ENCODE data around the gene SHE.

The SHE gene

GRCh38 chr1:154445040-154445472 is 57.2 kb downstream of the SHE start:
- DNase-seq (ENCODE audit: low read depth), result no peak

DNA sequence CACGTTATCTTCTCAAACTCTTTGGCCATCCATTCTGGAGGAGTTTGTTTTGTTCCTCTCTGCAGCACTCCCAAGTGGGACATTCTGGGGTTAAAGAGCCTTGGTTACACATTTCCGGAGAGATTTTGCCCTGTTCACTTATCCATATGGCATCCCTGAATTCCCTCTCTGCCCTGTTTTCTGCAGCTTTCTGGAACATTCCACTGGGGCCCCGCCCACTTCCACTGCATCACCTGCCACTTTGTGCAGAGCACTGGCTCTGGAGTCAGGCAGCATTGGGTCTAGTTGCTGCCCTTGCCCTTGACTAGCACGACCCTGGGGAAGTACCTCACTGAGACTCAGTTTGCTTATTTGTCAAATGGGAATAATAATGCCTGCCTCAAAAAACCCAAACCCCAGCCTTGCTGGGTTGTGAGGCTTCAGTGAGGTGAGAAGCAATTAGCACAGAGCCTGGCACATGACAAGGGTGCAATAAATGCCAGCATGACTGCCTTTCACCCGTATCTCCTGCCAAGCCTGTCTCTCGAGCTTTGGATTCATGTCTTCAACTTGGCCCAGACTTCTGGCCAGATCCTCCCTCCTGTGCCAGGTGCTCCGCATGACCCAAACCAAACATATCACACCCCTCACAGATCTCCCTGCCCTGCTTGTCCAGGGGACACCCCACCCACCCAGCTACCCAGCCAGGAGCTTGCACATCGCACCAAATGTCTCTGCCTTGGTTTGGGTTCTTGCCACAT is 58.8 kb downstream of the SHE start:
- DNase-seq (ENCODE audit: low read depth), result no peak

- no peak for DNase-seq (ENCODE audit: low read depth)
Observed at GRCh38 chr1:154442006-154442740, 60.0 kb downstream of the SHE start.

GRCh38 chr1:154441241-154441888 is 60.8 kb downstream of the SHE start:
- no peak for DNase-seq (ENCODE audit: low read depth)

DNA sequence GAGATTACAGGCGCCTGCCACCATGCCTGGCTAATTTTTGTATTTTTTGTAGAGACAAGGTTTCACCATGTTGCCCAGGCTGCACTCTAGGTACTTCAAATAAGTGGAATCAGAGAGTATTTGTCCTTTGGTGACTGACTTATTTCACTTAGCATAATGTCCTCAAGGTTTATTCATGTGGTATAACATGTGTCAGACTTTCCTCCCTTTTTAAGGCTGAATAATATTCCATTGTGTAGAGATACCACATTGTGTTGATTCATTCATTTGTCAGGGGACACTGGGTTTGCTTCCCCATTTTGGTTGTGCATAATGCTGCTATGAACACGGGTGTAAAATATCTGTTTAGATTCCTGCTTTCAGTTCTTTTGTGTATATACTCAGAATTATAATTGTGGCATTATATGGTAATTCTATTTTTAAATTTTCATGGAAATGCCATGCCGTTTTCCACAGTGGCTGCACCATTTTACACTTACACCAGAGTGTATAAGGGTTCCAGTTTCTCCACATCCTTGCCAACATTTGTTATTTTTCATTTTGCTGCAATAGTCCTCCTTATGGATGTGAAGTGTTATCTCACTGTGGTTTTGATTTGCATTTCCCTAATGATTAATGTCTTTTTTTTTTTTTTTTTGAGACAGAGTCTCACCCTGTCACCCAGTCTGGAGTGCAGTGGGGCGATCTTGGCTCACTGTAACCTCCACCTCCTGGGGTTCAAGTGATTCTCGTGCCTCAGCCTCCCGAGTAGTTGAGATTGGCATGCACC is 62.0 kb downstream of the SHE start:
- no peak for DNase-seq (ENCODE audit: low read depth)

DNA sequence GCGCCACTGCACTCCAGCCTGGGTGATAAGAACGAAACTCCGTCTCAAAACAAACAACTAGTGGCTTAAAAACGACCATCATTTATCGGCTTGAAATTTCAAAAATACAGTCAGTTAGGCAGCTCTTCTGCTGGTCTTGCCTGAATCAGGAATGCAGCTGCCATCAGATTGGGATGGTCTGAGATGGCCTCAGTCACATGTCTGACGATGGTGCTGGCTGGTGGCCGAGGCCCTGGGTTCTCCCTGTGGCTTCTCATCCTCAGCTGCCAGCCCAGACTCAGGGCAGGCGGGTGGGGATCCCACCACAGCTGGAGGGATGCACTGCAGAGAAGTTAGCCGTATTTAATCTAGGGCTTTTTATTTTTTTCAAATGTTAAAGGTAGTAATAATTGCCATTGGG is 65.8 kb downstream of the SHE start:
- DNase-seq (ENCODE audit: low read depth), result no peak

DNA sequence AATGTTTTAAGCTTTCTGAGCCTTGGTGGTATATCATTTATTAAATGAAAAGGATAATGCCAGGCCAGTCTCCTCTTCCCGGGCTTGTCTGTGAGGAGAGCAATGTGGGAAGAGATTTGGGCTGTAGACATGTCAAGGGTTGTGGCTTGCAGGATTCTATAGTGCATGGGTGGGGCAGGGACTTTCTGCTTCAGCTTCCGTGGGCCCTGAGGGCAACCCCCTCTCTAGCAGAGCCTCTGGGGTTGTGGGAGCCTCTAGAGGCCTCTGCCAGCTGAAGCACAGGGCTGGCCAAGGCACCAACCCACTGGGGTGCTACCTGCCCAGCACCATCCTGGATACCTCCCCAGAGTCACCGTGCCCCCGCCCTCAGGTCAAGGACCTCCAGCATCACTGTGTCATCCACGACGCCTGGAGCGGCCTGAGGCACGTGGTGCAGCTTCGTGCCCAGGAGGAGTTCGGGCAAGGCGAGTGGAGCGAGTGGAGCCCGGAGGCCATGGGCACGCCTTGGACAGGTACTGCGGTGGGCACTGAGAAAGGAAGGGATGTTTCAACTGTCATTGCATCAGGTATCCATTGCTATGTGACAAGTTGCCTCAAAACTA is 66.5 kb downstream of the SHE start:
- no peak for DNase-seq (ENCODE audit: low read depth)

DNA sequence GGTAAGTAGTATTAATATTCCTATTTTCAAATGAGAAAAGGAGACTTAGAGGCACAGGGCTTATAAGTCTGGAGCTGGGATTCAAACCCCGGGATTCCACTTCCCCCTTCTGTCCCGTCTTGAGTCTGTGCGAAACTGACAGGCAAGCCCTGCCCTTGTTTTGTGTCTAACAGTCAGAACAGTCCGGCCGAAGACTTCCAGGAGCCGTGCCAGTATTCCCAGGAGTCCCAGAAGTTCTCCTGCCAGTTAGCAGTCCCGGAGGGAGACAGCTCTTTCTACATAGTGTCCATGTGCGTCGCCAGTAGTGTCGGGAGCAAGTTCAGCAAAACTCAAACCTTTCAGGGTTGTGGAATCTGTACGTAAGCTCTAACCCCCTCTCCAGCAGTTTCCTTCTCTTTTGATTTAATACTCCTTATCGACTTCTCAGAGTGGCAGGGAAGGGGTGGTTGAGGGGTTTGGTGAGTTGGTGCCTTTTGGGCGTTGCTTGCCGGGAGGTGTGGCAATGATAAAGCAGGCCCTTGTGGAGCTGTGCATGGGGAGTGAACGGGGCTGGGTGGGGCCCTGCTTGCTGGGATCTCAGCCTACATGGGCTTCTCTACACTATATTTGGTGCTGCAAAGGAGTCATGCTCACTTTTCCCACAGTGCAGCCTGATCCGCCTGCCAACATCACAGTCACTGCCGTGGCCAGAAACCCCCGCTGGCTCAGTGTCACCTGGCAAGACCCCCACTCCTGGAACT is 67.7 kb downstream of the SHE start:
- no peak for DNase-seq (ENCODE audit: low read depth)

DNA sequence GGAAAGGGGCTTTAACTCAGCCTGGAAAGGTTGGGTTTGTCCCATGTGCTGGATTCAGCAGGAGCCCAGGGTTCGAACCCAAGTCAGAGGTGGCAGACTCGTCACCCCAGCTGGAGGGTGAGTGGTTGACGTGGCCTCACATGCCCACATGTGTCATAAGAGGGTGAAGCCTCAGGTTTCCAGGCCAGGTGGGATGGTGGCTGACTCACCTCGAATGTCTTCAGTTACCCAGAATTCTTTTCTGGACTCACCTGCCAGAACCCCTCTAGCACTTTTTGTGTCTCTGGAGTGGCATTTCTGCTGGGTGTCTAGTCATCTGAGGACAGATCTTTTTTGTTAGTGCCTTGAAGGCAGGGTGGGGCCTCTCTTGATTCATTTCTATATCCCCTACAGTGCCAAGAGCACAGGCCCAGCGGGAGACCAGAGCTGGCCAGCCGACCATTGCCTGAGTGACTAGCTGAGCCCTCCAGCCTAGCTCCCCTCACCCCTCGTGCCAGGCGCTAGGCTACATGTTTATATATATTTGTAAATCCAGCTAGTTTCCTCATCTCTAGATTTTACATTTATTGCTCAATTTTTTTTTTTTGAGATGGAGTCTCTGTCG is 68.9 kb downstream of the SHE start:
- DNase-seq (ENCODE audit: low read depth), result no peak

DNA sequence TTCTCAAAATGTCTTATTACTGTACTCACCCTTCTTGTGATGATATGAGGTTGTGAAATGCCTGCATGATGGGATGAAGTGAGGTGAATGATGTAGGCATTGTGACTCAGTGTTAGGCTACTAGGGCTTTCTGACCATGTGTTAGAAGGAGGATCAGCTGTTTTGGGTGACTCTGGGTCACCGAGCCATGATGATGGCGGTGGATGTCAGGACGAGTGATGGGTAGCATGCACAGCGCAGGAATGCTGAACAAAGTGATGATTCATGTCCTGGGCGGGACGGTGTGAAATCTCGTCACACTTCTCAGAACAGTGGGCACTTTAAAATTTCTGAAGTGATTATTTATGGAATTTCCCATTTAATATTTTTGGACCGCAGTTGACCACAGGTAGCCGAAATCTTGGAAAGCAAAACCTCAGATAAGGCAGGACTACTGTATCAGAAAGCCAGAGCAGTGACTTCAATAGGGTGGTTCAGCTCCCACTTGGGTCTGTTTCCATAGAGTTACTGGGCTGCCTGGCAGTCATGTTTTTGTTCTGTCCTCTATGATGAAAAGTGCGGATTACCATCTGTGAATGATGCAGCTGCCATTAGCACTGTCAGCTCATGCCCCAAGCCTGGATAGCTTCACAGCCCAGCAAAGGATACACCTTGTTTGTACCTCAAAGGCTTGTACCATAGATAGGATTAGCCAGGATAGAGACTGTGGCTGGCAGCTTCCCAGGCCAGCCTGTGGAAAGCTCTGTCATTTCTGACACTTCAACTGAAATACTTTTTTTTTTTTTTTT is 70.4 kb downstream of the SHE start:
- DNase-seq (ENCODE audit: low read depth), result no peak

GRCh38 chr1:154430903-154431302 is 71.3 kb downstream of the SHE start:
- DNase-seq (ENCODE audit: low read depth), result no peak

GRCh38 chr1:154429841-154430611 is 72.2 kb downstream of the SHE start:
- no peak for DNase-seq (ENCODE audit: low read depth)

Measured in T follicular helper cell (primary cell).